ENCODE measurements around the gene SERINC3. TPM values are rescaled to one million over a fixed set of nuclear protein-coding genes. Genes with fewer than 3 reads are reported as not detected.

Gene SERINC3
- total and polyA plus RNA-seq, 2 donors (not counting 3 experiments of a cell fraction or from before 2014, with no cell fraction given), result 83.7 to 177 TPM

GRCh38 chr20:44475694-44476560 is 45.9 kb downstream of the SERINC3 start, which contains the start of gene TTPAL:
TSS of gene TTPAL (plus strand) at chr20:44475874. CDS start at chr20:44480000, 4,126 bp downstream.
- Histone ChIP-seq H2AFZ (ENCODE audit: low read depth, low read length) (peak within 1 kb of the TSS; percentile 88), H3K4me3 (replicated peaks in 1 of 3; ENCODE audit: insufficient read depth in 1 of 3, low read depth in 1 of 3, low read length in 3 of 3) (peak within 1 kb of the TSS; percentile 42 to 68 (median 52)), H3K27ac (ENCODE audit: insufficient read depth, low read depth, low read length) (peak within 1 kb of the TSS; percentile 56), H3K9me3 (replicated peaks; ENCODE audit: control insufficient read depth, insufficient read depth, low read length) (no peaks in the 10 kb centered on the region), H4K20me1 (replicated peaks; ENCODE audit: control insufficient read depth, extremely low read depth, insufficient read depth, low read length) (no peaks in the 10 kb centered on the region), H3K27me3 (ENCODE audit: control insufficient read depth in 2 of 2, insufficient read depth in 2 of 2, low read length in 2 of 2) (peaks cover 0 to 4% of the 10 kb centered on the region in 2 experiments), H3K4me1 (ENCODE audit: control insufficient read depth, extremely low read depth, insufficient read depth, low read length) (peaks cover 13% of the 10 kb centered on the region), H3K4me2 (ENCODE audit: insufficient read depth, low read length) (peak within 1 kb of the TSS; percentile 90), H3K9ac (replicated peaks; ENCODE audit: extremely low read depth, insufficient read depth, low read length) (peak within 1 kb of the TSS; percentile 72), H3K36me3 (ENCODE audit: control insufficient read depth in 2 of 2, extremely low read depth in 1 of 2, insufficient read depth in 2 of 2, low read length in 2 of 2) (peaks cover 0 to 7% of the 10 kb centered on the region in 2 experiments), H3K79me2 (ENCODE audit: control insufficient read depth, insufficient read depth, low read length) (no peaks in the 10 kb centered on the region), H3K9me1 (replicated peaks; ENCODE audit: control insufficient read depth, extremely low read depth, insufficient read depth, low read length) (no peaks in the 10 kb centered on the region)
- POLR2A ChIA-PET, result no interaction called here
- FAIRE-seq (peak; percentile 91), DNase-seq (ENCODE audit: low read depth, low spot score) (peak; percentile 83)
- no TSS peak for BruUV-seq (replicated peaks)
- TF ChIP-seq JUN (IDR thresholded peaks at IDR 0.05; ENCODE audit: borderline replicate concordance, insufficient read depth, insufficient read length, low read depth) (no peak), EZH2 (IDR thresholded peaks at IDR 0.05; ENCODE audit: borderline replicate concordance, low read depth, low read length, severe bottlenecking) (no peak), MAX (IDR thresholded peaks at IDR 0.05; ENCODE audit: insufficient read depth, insufficient read length) (no peak), CTCF (IDR thresholded peaks at IDR 0.05; ENCODE audit: extremely low read depth in 1 of 2, insufficient read depth in 1 of 2, low read depth in 1 of 2, low read length in 2 of 2) (peak; percentile 4 to 28), FOS (IDR thresholded peaks at IDR 0.05; ENCODE audit: borderline replicate concordance, insufficient read depth, low read length) (no peak), MYC (IDR thresholded peaks at IDR 0.05; ENCODE audit: low read depth, low read length) (no peak), GATA2 (IDR thresholded peaks at IDR 0.05; ENCODE audit: insufficient read depth, insufficient read length, low read depth, low read length) (no peak), POLR2A (IDR thresholded peaks at IDR 0.05; ENCODE audit: low read depth, low read length) (peak; percentile 91), POLR2AphosphoS5 (IDR thresholded peaks at IDR 0.05; ENCODE audit: insufficient read depth, low read depth, low read length) (peak; percentile 95)
- CTCF ChIA-PET, result interaction anchor here (1.0 to 1.7 kb wide), 5 partner anchors 91 to 207 kb away, joined by 3 to 5 read pairs (median 4); no protein-coding TSS in a partner anchor
- dilution Hi-C loops (cut with MboI; ENCODE audit: extremely low pct_ligation_motif_present, low sequenced_read_pairs), result no loop called here
- intact Hi-C loops (cut with micrococcal nuclease), result loop anchor here (1.0 to 10.0 kb wide), 4 partner anchors 47 to 409 kb away; partner anchors contain the start of genes SERINC3 and YWHAB

Measured in endothelial cell of umbilical vein (primary cell).